Measurements from ENCODE around the gene NDUFB2.

Gene NDUFB2

DNA sequence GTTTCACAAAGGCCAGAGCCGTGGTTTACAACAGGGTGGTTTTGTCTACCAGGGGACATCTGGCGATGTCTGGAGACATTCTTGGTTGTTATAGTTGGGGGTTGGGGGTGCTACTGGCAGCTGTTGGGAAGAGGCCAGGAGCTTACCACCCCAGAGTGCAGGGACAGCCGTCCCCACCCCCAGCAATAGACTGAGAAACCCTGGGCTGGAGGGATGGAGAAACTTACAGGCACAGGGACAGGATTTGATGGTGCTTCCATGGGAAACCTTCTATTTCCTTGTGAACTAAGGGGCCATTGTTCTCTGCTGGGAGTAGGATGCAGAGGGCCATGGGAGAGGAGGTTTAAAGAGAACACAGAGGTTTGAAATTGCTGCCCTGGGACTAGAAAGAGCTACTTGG lies 12.9 kb upstream of the NDUFB2 start:
- Histone ChIP-seq H3K79me2 (ENCODE audit: insufficient read depth, low read length) (0 out of 2 replicates have a peak, but pooled peaks cover 4% of the 10 kb centered on the region), H3K9ac (ENCODE audit: low read length) (no peak overlapping the region), H3K9me3 (ENCODE audit: insufficient read depth, low read length) (no peaks in the 10 kb centered on the region), H3K27me3 (ENCODE audit: low read length) (no peaks in the 10 kb centered on the region), H3K4me2 (ENCODE audit: low read depth, low read length, poor library complexity, severe bottlenecking) (no peak overlapping the region), H4K20me1 (ENCODE audit: low read depth, low read length) (no peaks in the 10 kb centered on the region), H3K4me3 (ENCODE audit: insufficient read depth, low read length, poor library complexity, severe bottlenecking) (no peak overlapping the region), H3K9me2 (replicated peaks; ENCODE audit: insufficient read depth, low read length) (no peaks in the 10 kb centered on the region), H2AFZ (ENCODE audit: low read depth, low read length, severe bottlenecking) (no peak overlapping the region), H3K27ac (ENCODE audit: low read depth, low read length) (no peak overlapping the region), H3F3A (ENCODE audit: insufficient read depth) (no peaks in the 10 kb centered on the region), H3K36me3 (ENCODE audit: low read length) (no peaks in the 10 kb centered on the region)
- TF ChIP-seq, protein P1, sequence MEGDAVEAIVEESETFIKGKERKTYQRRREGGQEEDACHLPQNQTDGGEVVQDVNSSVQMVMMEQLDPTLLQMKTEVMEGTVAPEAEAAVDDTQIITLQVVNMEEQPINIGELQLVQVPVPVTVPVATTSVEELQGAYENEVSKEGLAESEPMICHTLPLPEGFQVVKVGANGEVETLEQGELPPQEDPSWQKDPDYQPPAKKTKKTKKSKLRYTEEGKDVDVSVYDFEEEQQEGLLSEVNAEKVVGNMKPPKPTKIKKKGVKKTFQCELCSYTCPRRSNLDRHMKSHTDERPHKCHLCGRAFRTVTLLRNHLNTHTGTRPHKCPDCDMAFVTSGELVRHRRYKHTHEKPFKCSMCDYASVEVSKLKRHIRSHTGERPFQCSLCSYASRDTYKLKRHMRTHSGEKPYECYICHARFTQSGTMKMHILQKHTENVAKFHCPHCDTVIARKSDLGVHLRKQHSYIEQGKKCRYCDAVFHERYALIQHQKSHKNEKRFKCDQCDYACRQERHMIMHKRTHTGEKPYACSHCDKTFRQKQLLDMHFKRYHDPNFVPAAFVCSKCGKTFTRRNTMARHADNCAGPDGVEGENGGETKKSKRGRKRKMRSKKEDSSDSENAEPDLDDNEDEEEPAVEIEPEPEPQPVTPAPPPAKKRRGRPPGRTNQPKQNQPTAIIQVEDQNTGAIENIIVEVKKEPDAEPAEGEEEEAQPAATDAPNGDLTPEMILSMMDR (IDR thresholded peaks at IDR 0.05; ENCODE audit: insufficient read depth, low read length, poor library complexity, severe bottlenecking): no peak
- TF ChIP-seq EZH2phosphoT487 (conservative IDR thresholded peaks at IDR 0.05; ENCODE audit: low read length): no peak

DNA sequence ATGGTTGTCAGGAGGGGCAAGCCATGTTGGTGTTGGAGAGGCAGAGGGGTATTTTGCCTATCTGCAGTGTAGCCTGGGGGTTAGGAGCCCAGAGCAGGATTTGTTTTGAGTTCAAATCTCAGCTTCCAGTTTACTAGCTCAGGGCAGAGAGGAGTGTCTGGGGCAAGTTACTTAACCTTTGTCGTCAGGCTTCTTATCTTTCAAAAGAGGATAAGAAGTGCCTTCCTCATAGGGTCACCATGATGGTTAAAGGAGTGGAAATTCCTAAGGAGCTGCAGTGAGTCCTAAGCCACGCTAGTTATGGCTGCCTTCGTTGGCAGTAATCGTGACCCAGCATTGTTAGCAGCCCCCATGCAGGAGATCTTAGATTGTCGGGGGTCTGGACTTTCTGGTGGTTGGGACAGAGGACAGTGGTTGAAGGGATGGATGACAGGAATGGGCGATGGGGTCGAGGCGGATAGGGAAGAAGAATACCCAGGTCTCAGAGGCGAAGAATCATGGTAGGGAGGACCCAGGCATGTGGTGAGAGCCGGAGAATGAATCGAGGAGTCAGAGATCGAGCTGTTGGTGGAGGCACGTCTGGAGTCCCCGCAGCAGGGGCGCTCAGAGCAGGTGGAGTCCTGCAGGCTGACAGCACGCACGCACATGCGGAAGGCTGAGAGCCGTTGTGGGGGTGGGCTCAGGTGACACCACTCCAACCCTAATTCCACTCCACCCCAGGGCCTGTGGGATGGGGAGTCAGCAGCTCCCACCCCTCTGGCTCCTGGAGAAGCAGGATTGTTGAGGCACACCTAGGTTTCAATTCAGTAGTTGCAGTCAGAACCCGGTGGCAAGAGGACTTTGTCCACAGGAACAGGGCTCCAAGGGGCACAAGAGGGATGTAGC lies 12.2 kb upstream of the NDUFB2 start:
- Histone ChIP-seq H3F3A (ENCODE audit: insufficient read depth) (no peaks in the 10 kb centered on the region), H3K36me3 (ENCODE audit: low read length) (no peaks in the 10 kb centered on the region; the same call in 1 of the 2 replicates), H3K27ac (ENCODE audit: low read depth, low read length) (no peak overlapping the region)

DNA sequence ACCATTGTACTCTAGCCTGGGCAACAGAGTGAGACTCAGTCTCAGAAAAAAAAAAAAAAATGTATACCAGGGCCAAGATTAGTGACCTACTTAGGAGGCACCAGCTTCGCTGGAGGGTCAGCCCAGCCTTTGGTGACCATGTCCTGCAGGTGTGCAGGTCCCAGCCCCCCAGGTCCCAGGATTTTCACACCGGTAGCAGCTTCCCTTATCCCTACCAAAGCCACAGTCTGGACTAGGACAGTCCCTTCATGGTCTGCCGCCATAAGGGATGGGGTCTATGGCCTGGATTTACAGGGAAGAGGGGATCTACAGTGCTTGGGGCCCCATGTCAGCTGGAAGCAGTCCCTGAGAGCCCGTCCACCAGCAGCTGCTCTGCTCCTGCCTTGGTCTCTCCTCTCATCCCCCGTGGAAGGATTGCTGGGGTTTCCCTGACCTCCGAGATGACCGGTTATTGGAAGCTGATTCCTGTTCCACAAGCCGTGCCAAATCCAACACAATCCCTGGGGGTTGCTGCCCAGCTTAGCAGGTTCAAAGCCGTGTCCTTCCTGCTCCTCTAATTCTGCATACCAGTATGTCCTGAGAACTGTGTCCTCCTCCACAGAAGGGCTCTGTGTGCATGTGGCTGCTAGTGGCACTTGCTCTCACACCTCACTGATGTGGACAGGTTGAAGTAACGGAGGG lies 11.0 kb upstream of the NDUFB2 start:
- no peaks in the 10 kb centered on the region for H3K79me2 ChIP-seq (ENCODE audit: insufficient read depth, low read length)
- H3K9ac ChIP-seq (ENCODE audit: low read length): no peak overlapping the region
- H3K4me2 ChIP-seq (ENCODE audit: low read depth, low read length, poor library complexity, severe bottlenecking): no peak overlapping the region
- no peak overlapping the region for H3K4me3 ChIP-seq (ENCODE audit: insufficient read depth, low read length, poor library complexity, severe bottlenecking)
- no peaks in the 10 kb centered on the region for H3F3A ChIP-seq (ENCODE audit: insufficient read depth)
- no peaks in the 10 kb centered on the region for H3K27me3 ChIP-seq (ENCODE audit: low read length)
- no peaks in the 10 kb centered on the region for H4K20me1 ChIP-seq (ENCODE audit: low read depth, low read length)
- H2AFZ ChIP-seq (ENCODE audit: low read depth, low read length, severe bottlenecking): no peak overlapping the region
- no peak overlapping the region for H3K27ac ChIP-seq (ENCODE audit: low read depth, low read length)
- TF ChIP-seq, protein P1 (IDR thresholded peaks at IDR 0.05; ENCODE audit: insufficient read depth, low read length, poor library complexity, severe bottlenecking): no peak
- TF ChIP-seq EZH2phosphoT487 (conservative IDR thresholded peaks at IDR 0.05; ENCODE audit: low read length): no peak
- no peaks in the 10 kb centered on the region; the same call in 1 of the 2 replicates for H3K36me3 ChIP-seq (ENCODE audit: low read length)
- H3K9me2 ChIP-seq (replicated peaks; ENCODE audit: insufficient read depth, low read length): no peaks in the 10 kb centered on the region
- no peaks in the 10 kb centered on the region for H3K9me3 ChIP-seq (ENCODE audit: insufficient read depth, low read length)

More for the DNA sequence above, 12.2 kb upstream of the NDUFB2 start:
- Histone ChIP-seq H3K4me2 (ENCODE audit: low read depth, low read length, poor library complexity, severe bottlenecking) (no peak overlapping the region), H3K27me3 (ENCODE audit: low read length) (no peaks in the 10 kb centered on the region), H3K9ac (ENCODE audit: low read length) (no peak overlapping the region), H3K9me2 (replicated peaks; ENCODE audit: insufficient read depth, low read length) (no peaks in the 10 kb centered on the region), H2AFZ (ENCODE audit: low read depth, low read length, severe bottlenecking) (no peak overlapping the region), H3K4me3 (ENCODE audit: insufficient read depth, low read length, poor library complexity, severe bottlenecking) (no peak overlapping the region), H3K9me3 (ENCODE audit: insufficient read depth, low read length) (no peaks in the 10 kb centered on the region), H3K79me2 (ENCODE audit: insufficient read depth, low read length) (no peaks in the 10 kb centered on the region), H4K20me1 (ENCODE audit: low read depth, low read length) (no peaks in the 10 kb centered on the region)
- TF ChIP-seq EZH2phosphoT487 (conservative IDR thresholded peaks at IDR 0.05; ENCODE audit: low read length): no peak
- TF ChIP-seq, protein P1 (IDR thresholded peaks at IDR 0.05; ENCODE audit: insufficient read depth, low read length, poor library complexity, severe bottlenecking): no peak

All from SU-DHL-6 (cell line).